GM12873 (cell line): Measurements from ENCODE around the gene KRT12.

Source experiments
- CTCF ChIP-seq: IDR thresholded peaks from 2 replicates; pipeline ENCODE4 v1.5.1; 2012; ENCODE audit warnings: low read depth, mild to moderate bottlenecking, moderate library complexity, low read length, control low read depth; ENCODE audit not compliant: insufficient read depth; ENCODE audit errors: missing control alignments

Gene KRT12

GRCh38 chr17:40827746-40828453, 39.1 kb downstream of the KRT12 start:
- no peak for TF ChIP-seq CTCF

GRCh38 chr17:40825599-40825998, 41.4 kb downstream of the KRT12 start:
- TF ChIP-seq CTCF, result no peak

GRCh38 chr17:40824015-40824832, 42.8 kb downstream of the KRT12 start:
- TF ChIP-seq CTCF, result no peak

- TF ChIP-seq CTCF, result no peak
Observed at GRCh38 chr17:40822132-40822812, 44.8 kb downstream of the KRT12 start, which contains the start of gene KRT10. TSS of gene KRT10 (minus strand) at chr17:40822614. CDS start at chr17:40822585, 29 bp downstream.

GRCh38 chr17:40821536-40821935, 45.5 kb downstream of the KRT12 start:
- no peak for TF ChIP-seq CTCF

- no peak for TF ChIP-seq CTCF
Observed at GRCh38 chr17:40820228-40820838, 46.7 kb downstream of the KRT12 start.
